NCI-H2196 (cell line): ENCODE measurements around the gene PDCD7.
"Not testable (repeated sequence)": the region's sequence is repeated elsewhere in the genome, so short reads cannot be mapped to it uniquely, and the experiment has no call there.

Source experiments
- DNase-seq: peaks from one replicate; lab custom pipeline; 2025; ENCODE audit not compliant: unreplicated experiment; lab: John Stamatoyannopoulos, UW

PDCD7 gene

GRCh38 chr15:65130941-65131340 lies 2.7 kb downstream of the PDCD7 start:
- no peak for DNase-seq

DNA sequence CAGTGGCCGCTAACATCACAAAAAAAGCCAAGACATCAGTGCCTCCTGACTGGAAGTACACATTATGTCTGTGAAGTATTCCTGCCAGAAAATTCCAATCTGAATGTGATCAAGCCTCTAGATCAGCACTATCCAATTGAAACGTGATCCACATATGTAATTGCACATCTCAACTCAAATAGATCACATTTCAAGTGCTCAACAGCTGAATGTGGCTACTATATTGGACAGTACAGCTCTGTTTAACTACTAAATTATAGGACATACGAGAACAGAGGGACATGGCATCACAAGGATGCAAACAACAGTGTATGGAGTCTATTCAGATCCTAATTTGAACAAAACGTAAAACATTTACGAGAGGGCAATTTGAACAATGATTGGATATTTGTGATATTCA lies 18.1 kb downstream of the PDCD7 start:
- DNase-seq, result no peak

DNA sequence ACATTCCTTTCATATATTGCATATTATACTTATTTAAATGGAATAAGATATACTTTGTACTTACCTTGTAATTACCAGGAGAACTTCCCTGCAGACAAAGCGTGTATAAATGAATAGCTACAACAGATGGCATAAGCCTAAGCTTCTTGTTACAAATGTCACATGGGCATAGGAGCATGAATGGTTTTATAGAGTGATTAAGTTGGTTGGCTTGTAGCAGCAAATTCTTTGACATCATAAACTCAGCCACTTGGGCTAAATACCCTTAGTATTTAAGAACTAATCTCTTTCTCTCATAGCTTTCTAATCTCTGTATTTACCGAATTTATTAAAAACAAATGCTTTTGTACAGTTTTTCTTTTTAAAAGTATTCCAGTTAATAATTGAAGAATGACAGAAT lies 18.5 kb downstream of the PDCD7 start, which contains the start of gene UBAP1L:
UBAP1L (minus strand) TSS at position 115 of the 400 bp plus-strand sequence. CDS start 8,985 bp downstream, outside the sequence.
- DNase-seq, result no peak

GRCh38 chr15:65110676-65111292 lies 22.8 kb downstream of the PDCD7 start:
- DNase-seq, result no peak

- DNase-seq, result no peak
These were observed 27.5 kb downstream of the PDCD7 start for GRCh38 chr15:65106011-65106590.

GRCh38 chr15:65105038-65105437 lies 28.6 kb downstream of the PDCD7 start:
- DNase-seq, result no peak

DNA sequence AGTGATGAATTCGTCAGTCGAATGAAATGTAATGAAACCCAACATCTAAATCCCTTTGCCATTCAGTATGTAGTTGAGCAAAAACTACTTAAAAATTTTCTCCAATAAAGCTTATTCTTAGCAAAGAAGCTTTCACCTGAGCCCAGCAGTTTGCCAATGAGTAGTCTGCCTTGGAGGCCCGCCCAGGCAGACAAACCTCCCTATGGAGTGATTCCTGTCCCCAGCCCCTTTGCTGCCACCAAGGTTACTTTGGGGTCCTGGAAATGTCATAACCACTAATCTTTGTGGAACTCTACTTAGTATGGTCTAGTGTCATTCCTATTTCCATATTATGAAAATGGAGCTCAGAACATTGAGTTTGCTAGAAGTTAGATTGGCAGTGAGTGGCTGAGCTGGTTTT lies 30.7 kb downstream of the PDCD7 start:
- DNase-seq, result no peak

- DNase-seq, result no peak
These were observed 31.5 kb downstream of the PDCD7 start for GRCh38 chr15:65101891-65102708.

DNA sequence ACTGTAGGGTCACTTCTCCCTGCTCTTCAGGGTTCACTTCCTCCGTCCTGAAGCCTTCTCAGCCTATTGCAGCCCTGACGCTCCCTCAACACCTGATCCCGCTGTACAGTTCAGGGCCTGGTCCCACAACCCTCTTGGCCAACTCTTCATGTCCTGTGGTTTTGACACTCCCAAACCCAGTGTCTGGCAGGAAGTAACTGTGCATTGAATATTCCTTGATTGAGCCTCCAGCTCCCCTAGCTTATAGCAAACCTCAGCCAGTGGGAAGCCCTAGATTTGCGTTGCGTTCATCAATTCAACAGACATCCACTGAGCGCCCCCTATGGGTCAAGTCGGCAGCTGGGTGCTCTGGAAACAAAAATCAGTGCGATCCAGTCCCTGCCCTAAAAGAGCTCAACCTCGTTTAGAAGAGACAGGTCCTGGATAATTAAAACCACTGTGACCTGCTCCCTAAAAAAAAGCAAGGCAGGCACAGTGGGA lies 32.2 kb downstream of the PDCD7 start:
- DNase-seq, result no peak

- DNase-seq, result no peak
These were observed 33.2 kb downstream of the PDCD7 start for GRCh38 chr15:65100442-65100841.

DNA sequence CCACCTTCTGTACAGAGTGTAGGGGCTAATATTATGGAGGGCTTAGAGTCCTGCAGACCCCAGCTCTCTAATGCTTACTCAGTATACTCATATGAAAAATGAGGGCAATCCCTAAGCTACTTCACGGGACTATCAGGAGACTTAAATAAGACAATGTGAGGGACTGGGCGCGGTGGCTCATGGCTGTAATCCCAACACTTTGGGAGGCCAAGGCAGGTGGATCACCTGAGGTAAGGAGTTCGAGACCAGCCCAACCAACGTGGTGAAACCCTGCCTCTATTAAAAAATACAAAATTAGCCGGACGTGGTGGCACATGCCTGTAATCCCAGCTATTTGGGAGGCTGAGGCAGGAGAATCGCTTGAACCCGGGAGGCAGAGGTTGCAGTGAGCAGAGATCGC lies 33.8 kb downstream of the PDCD7 start:
- DNase-seq, result not testable (repeated sequence)

GRCh38 chr15:65099336-65099735 lies 34.3 kb downstream of the PDCD7 start:
- no peak for DNase-seq

- no peak for DNase-seq
These were observed 35.9 kb downstream of the PDCD7 start for GRCh38 chr15:65097651-65098263.

GRCh38 chr15:65096481-65097385 lies 36.9 kb downstream of the PDCD7 start:
- DNase-seq, result no peak

GRCh38 chr15:65095747-65096104 lies 37.9 kb downstream of the PDCD7 start:
- no peak for DNase-seq

- DNase-seq, result no peak
These were observed 38.4 kb downstream of the PDCD7 start for GRCh38 chr15:65095011-65095746.

GRCh38 chr15:65094294-65094995 lies 39.2 kb downstream of the PDCD7 start:
- DNase-seq, result no peak

- not testable (repeated sequence) for DNase-seq
These were observed 39.8 kb downstream of the PDCD7 start for GRCh38 chr15:65093793-65094170.
